GM23338 (cell line): ENCODE data around the gene NFATC3. TPM values are rescaled to one million over a fixed set of nuclear protein-coding genes. Genes with fewer than 3 reads are reported as not detected.

Source experiments
- ATAC-seq: fragments of 200-7000 bp; cut with Tn5 transposase; 3 replicates; pipeline ENCODE4 v1.9.1; 2020
- DNase-seq: peaks from one replicate; pipeline ENCODE4 v3.0.0-alpha.2; 2015; ENCODE audit warnings: low spot score
- H2AFZ ChIP-seq: fragments of 200-600 bp; sonication (generic); 2 replicates; pipeline ENCODE4 v1.8.0; 2016; ENCODE audit warnings: antibody characterized with exemption, mild to moderate bottlenecking, moderate library complexity
- H3F3A ChIP-seq: fragments of 200-600 bp; sonication (generic); replicated peaks from 2 replicates; pipeline ENCODE4 v1.8.0; 2017; ENCODE audit warnings: antibody characterized with exemption, mixed run types, low read depth
- H3K27ac ChIP-seq: fragments of 200-600 bp; sonication (generic); 2 replicates; pipeline ENCODE4 v1.6.1; 2016; ENCODE audit warnings: low read depth
- H3K27me3 ChIP-seq: fragments of 200-600 bp; sonication (generic); 2 replicates; pipeline ENCODE4 v1.8.0; 2016; ENCODE audit warnings: mild to moderate bottlenecking, mixed run types, moderate library complexity; ENCODE audit not compliant: insufficient read depth
- H3K36me3 ChIP-seq: fragments of 200-600 bp; sonication (generic); 2 replicates; pipeline ENCODE4 v1.8.0; 2016; ENCODE audit warnings: mild to moderate bottlenecking; ENCODE audit not compliant: insufficient read depth
- H3K4me1 ChIP-seq: fragments of 200-600 bp; sonication (generic); 2 replicates; pipeline ENCODE4 v1.8.0; 2016; ENCODE audit warnings: mild to moderate bottlenecking, moderate library complexity; ENCODE audit not compliant: insufficient read depth
- H3K4me2 ChIP-seq: fragments of 200-600 bp; sonication (generic); 2 replicates; pipeline ENCODE4 v1.7.1; 2017; ENCODE audit warnings: mixed run types
- H3K4me3 ChIP-seq: fragments of 200-600 bp; sonication (generic); 2 replicates; pipeline ENCODE4 v1.6.1; 2016; ENCODE audit warnings: mixed run types
- H3K79me2 ChIP-seq: fragments of 200-600 bp; sonication (generic); replicated peaks from 2 replicates; pipeline ENCODE4 v1.8.0; 2017; ENCODE audit warnings: mild to moderate bottlenecking; ENCODE audit not compliant: insufficient read depth
- H3K9me2 ChIP-seq: fragments of 200-600 bp; sonication (generic); 2 replicates; pipeline ENCODE4 v1.8.0; 2017; ENCODE audit not compliant: insufficient read depth
- H4K20me1 ChIP-seq: fragments of 200-600 bp; sonication (generic); replicated peaks from 2 replicates; pipeline ENCODE4 v1.8.0; 2017; ENCODE audit warnings: mild to moderate bottlenecking; ENCODE audit not compliant: insufficient read depth
- H3K27ac Mint-ChIP-seq: 2 replicates; pipeline ENCODE4 v1.8.0; 2020; ENCODE audit warnings: inconsistent platforms, mild to moderate bottlenecking, moderate library complexity, mixed read lengths
- H3K27me3 Mint-ChIP-seq: 3 replicates; pipeline ENCODE4 v1.8.0; 2022; ENCODE audit warnings: low read depth, mild to moderate bottlenecking, moderate library complexity, mixed read lengths, inconsistent platforms; ENCODE audit not compliant: insufficient read depth, poor library complexity
- H3K36me3 Mint-ChIP-seq: 3 replicates; pipeline ENCODE4 v1.8.0; 2021; ENCODE audit warnings: low read depth, mild to moderate bottlenecking, inconsistent platforms, moderate library complexity, mixed read lengths
- H3K4me1 Mint-ChIP-seq: 3 replicates; pipeline ENCODE4 v1.8.0; 2020; ENCODE audit warnings: mild to moderate bottlenecking, inconsistent platforms, mixed read lengths
- H3K4me3 Mint-ChIP-seq: 3 replicates; pipeline ENCODE4 v1.8.0; 2021; ENCODE audit warnings: moderate library complexity, mild to moderate bottlenecking, inconsistent platforms, mixed read lengths
- H3K9me3 Mint-ChIP-seq: 3 replicates; pipeline ENCODE4 v1.8.0; 2020; ENCODE audit warnings: moderate library complexity, mild to moderate bottlenecking, inconsistent platforms, mixed read lengths
- CREB1 ChIP-seq: fragments of 250-450 bp; sonication (Bioruptor Pico); IDR thresholded peaks from 2 replicates; pipeline ENCODE4 v1.5.0; 2020; ENCODE audit warnings: low read depth, mild to moderate bottlenecking, moderate library complexity
- EZH2 ChIP-seq: fragments of 200-600 bp; sonication (generic); IDR thresholded peaks from one replicate; pipeline ENCODE4 v1.8.0; 2017; ENCODE audit warnings: antibody characterized with exemption, mild to moderate bottlenecking, low read depth; ENCODE audit not compliant: unreplicated experiment
- EZH2phosphoT487 ChIP-seq: fragments of 200-600 bp; sonication (generic); IDR thresholded peaks from one replicate; pipeline ENCODE4 v1.8.1; 2018; ENCODE audit warnings: antibody characterized with exemption; ENCODE audit not compliant: unreplicated experiment
- JUNB ChIP-seq: IDR thresholded peaks from one replicate; pipeline ENCODE4 v1.6.1; 2016; ENCODE audit warnings: antibody characterized with exemption; ENCODE audit not compliant: unreplicated experiment
- NANOG ChIP-seq: IDR thresholded peaks from 2 replicates; pipeline ENCODE4 v1.6.1; 2016; ENCODE audit warnings: antibody characterized with exemption, borderline replicate concordance
- POLR2AphosphoS5 ChIP-seq: IDR thresholded peaks from 2 replicates; pipeline ENCODE4 v1.6.1; 2016; ENCODE audit warnings: antibody characterized with exemption, low read depth
- STAT1 ChIP-seq: IDR thresholded peaks from one replicate; pipeline ENCODE4 v1.6.1; 2016; ENCODE audit warnings: antibody characterized with exemption; ENCODE audit not compliant: unreplicated experiment
- ZNF114 ChIP-seq: fragments of 250-450 bp; sonication (Bioruptor Pico); IDR thresholded peaks from 2 replicates; pipeline ENCODE4 v1.5.0; 2020; ENCODE audit warnings: mild to moderate bottlenecking, moderate library complexity
- ZNF331 ChIP-seq: fragments of 250-450 bp; sonication (Bioruptor Pico); IDR thresholded peaks from 2 replicates; pipeline ENCODE4 v1.5.0; 2020; ENCODE audit warnings: low read depth, mild to moderate bottlenecking, moderate library complexity
- polyA plus RNA-seq: library from polyadenylated mRNA; unstranded; fragments of >200 nt; fragmentation: Nextera tagmentation; extraction: Ambion mirVana; gene quantifications from 2 replicates; pipeline ENCODE4 v1.2.1, GENCODE V29; 2016
- total RNA-seq: library from RNA; depleted of rRNA; stranded (reverse); fragments of >200 nt; shearing (Covaris generic); gene quantifications from 2 replicates; pipeline ENCODE4 v1.2.3, GENCODE V29; 2014
- TF ChIP-seq, protein P1 (sequence below), 2 experiments: fragments of 200-600 bp in 1 of 2; sonication (generic) in 1 of 2; conservative IDR thresholded peaks; 2 replicates each; pipeline versions ENCODE4 v1.5.1 to v1.6.1; 2016 to 2017; ENCODE audit warnings: antibody characterized with exemption in 2 of 2, low read depth in 2 of 2, mild to moderate bottlenecking in 2 of 2, moderate library complexity in 1 of 2
- TF ChIP-seq, protein P2 (sequence below): IDR thresholded peaks from 2 replicates; pipeline ENCODE4 v1.6.1; 2016; ENCODE audit warnings: antibody characterized with exemption
- TF ChIP-seq, protein P3 (sequence below): IDR thresholded peaks from one replicate; pipeline ENCODE4 v1.6.1; 2018; ENCODE audit warnings: antibody characterized with exemption; ENCODE audit not compliant: unreplicated experiment
- TF ChIP-seq, protein P4 (sequence below): fragments of 250-450 bp; sonication (Bioruptor Pico); IDR thresholded peaks from 2 replicates; pipeline ENCODE4 v1.5.0; 2020; ENCODE audit warnings: mild to moderate bottlenecking, moderate library complexity

Gene NFATC3
- total and polyA plus RNA-seq, 2 experiments from 2014 or later: 9.2 to 40.9 TPM

DNA sequence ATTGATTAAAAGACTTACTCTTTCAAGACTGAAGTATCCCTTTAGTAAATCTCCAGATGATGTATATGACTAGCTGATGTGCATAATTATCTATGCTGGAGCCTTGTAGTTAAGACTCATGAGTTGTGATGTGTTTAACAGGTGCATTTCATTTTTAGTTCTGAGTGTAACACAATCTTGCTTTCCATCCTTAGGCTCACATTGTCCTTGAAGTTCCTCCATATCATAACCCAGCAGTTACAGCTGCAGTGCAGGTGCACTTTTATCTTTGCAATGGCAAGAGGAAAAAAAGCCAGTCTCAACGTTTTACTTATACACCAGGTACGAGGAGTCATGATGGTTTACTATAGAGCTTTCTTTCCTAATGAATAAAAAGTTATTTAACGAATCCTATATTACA is 97.9 kb downstream of the NFATC3 start:
- no peak for ATAC-seq
- H3K4me1 Mint-ChIP-seq: no peaks in the 10 kb centered on the region
- H3K79me2 ChIP-seq: no peaks in the 10 kb centered on the region
- H3K4me2 ChIP-seq: no peak overlapping the region
- no peak overlapping the region for H2AFZ ChIP-seq
- H3K4me1 ChIP-seq: no peaks in the 10 kb centered on the region
- H3K36me3 ChIP-seq: peaks cover 3% of the 10 kb centered on the region
- no peak for DNase-seq
- no peak overlapping the region for H3K4me3 Mint-ChIP-seq
- no peak overlapping the region for H3K27ac ChIP-seq
- no peaks in the 10 kb centered on the region for H3K27me3 Mint-ChIP-seq
- no peaks in the 10 kb centered on the region for H4K20me1 ChIP-seq
- H3K27ac Mint-ChIP-seq: no peak overlapping the region
- H3K9me3 Mint-ChIP-seq: 0 out of 3 replicates have a peak, but pooled peaks cover 2% of the 10 kb centered on the region
- H3K9me2 ChIP-seq: no peaks in the 10 kb centered on the region
- no peak overlapping the region for H3K4me3 ChIP-seq
- no peaks in the 10 kb centered on the region for H3F3A ChIP-seq
- H3K36me3 Mint-ChIP-seq: peaks cover 57% of the 10 kb centered on the region
- TF ChIP-seq, protein P1, sequence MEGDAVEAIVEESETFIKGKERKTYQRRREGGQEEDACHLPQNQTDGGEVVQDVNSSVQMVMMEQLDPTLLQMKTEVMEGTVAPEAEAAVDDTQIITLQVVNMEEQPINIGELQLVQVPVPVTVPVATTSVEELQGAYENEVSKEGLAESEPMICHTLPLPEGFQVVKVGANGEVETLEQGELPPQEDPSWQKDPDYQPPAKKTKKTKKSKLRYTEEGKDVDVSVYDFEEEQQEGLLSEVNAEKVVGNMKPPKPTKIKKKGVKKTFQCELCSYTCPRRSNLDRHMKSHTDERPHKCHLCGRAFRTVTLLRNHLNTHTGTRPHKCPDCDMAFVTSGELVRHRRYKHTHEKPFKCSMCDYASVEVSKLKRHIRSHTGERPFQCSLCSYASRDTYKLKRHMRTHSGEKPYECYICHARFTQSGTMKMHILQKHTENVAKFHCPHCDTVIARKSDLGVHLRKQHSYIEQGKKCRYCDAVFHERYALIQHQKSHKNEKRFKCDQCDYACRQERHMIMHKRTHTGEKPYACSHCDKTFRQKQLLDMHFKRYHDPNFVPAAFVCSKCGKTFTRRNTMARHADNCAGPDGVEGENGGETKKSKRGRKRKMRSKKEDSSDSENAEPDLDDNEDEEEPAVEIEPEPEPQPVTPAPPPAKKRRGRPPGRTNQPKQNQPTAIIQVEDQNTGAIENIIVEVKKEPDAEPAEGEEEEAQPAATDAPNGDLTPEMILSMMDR (conservative IDR thresholded peaks at IDR 0.05; ENCODE audit: low read depth in 2 of 2): no peak
- TF ChIP-seq EZH2phosphoT487 (no peak), STAT1 (no peak), NANOG (no peak), JUNB (no peak), ZNF114 (CRISPR knock-in tag) (no peak), POLR2AphosphoS5 (no peak), CREB1 (no peak), ZNF331 (CRISPR knock-in tag) (no peak), EZH2 (no peak)
- TF ChIP-seq, protein P2, sequence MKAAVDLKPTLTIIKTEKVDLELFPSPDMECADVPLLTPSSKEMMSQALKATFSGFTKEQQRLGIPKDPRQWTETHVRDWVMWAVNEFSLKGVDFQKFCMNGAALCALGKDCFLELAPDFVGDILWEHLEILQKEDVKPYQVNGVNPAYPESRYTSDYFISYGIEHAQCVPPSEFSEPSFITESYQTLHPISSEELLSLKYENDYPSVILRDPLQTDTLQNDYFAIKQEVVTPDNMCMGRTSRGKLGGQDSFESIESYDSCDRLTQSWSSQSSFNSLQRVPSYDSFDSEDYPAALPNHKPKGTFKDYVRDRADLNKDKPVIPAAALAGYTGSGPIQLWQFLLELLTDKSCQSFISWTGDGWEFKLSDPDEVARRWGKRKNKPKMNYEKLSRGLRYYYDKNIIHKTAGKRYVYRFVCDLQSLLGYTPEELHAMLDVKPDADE: no peak
- TF ChIP-seq, protein P3, sequence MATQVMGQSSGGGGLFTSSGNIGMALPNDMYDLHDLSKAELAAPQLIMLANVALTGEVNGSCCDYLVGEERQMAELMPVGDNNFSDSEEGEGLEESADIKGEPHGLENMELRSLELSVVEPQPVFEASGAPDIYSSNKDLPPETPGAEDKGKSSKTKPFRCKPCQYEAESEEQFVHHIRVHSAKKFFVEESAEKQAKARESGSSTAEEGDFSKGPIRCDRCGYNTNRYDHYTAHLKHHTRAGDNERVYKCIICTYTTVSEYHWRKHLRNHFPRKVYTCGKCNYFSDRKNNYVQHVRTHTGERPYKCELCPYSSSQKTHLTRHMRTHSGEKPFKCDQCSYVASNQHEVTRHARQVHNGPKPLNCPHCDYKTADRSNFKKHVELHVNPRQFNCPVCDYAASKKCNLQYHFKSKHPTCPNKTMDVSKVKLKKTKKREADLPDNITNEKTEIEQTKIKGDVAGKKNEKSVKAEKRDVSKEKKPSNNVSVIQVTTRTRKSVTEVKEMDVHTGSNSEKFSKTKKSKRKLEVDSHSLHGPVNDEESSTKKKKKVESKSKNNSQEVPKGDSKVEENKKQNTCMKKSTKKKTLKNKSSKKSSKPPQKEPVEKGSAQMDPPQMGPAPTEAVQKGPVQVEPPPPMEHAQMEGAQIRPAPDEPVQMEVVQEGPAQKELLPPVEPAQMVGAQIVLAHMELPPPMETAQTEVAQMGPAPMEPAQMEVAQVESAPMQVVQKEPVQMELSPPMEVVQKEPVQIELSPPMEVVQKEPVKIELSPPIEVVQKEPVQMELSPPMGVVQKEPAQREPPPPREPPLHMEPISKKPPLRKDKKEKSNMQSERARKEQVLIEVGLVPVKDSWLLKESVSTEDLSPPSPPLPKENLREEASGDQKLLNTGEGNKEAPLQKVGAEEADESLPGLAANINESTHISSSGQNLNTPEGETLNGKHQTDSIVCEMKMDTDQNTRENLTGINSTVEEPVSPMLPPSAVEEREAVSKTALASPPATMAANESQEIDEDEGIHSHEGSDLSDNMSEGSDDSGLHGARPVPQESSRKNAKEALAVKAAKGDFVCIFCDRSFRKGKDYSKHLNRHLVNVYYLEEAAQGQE: no peak
- TF ChIP-seq, protein P4, sequence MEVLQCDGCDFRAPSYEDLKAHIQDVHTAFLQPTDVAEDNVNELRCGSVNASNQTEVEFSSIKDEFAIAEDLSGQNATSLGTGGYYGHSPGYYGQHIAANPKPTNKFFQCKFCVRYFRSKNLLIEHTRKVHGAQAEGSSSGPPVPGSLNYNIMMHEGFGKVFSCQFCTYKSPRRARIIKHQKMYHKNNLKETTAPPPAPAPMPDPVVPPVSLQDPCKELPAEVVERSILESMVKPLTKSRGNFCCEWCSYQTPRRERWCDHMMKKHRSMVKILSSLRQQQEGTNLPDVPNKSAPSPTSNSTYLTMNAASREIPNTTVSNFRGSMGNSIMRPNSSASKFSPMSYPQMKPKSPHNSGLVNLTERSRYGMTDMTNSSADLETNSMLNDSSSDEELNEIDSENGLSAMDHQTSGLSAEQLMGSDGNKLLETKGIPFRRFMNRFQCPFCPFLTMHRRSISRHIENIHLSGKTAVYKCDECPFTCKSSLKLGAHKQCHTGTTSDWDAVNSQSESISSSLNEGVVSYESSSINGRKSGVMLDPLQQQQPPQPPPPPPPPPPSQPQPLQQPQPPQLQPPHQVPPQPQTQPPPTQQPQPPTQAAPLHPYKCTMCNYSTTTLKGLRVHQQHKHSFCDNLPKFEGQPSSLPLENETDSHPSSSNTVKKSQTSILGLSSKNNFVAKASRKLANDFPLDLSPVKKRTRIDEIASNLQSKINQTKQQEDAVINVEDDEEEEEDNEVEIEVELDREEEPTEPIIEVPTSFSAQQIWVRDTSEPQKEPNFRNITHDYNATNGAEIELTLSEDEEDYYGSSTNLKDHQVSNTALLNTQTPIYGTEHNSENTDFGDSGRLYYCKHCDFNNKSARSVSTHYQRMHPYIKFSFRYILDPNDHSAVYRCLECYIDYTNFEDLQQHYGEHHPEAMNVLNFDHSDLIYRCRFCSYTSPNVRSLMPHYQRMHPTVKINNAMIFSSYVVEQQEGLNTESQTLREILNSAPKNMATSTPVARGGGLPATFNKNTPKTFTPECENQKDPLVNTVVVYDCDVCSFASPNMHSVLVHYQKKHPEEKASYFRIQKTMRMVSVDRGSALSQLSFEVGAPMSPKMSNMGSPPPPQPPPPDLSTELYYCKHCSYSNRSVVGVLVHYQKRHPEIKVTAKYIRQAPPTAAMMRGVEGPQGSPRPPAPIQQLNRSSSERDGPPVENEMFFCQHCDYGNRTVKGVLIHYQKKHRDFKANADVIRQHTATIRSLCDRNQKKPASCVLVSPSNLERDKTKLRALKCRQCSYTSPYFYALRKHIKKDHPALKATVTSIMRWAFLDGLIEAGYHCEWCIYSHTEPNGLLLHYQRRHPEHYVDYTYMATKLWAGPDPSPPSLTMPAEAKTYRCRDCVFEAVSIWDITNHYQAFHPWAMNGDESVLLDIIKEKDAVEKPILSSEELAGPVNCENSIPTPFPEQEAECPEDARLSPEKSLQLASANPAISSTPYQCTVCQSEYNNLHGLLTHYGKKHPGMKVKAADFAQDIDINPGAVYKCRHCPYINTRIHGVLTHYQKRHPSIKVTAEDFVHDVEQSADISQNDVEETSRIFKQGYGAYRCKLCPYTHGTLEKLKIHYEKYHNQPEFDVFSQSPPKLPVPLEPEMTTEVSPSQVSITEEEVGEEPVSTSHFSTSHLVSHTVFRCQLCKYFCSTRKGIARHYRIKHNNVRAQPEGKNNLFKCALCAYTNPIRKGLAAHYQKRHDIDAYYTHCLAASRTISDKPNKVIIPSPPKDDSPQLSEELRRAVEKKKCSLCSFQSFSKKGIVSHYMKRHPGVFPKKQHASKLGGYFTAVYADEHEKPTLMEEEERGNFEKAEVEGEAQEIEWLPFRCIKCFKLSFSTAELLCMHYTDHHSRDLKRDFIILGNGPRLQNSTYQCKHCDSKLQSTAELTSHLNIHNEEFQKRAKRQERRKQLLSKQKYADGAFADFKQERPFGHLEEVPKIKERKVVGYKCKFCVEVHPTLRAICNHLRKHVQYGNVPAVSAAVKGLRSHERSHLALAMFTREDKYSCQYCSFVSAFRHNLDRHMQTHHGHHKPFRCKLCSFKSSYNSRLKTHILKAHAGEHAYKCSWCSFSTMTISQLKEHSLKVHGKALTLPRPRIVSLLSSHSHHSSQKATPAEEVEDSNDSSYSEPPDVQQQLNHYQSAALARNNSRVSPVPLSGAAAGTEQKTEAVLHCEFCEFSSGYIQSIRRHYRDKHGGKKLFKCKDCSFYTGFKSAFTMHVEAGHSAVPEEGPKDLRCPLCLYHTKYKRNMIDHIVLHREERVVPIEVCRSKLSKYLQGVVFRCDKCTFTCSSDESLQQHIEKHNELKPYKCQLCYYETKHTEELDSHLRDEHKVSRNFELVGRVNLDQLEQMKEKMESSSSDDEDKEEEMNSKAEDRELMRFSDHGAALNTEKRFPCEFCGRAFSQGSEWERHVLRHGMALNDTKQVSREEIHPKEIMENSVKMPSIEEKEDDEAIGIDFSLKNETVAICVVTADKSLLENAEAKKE (CRISPR knock-in tag): no peak
- no peaks in the 10 kb centered on the region for H3K27me3 ChIP-seq
